Central memory CD8-positive, alpha-beta T cell (primary cell): ENCODE data around the gene C2orf49.

Source experiments
- ATAC-seq: fragments of 150-1000 bp; cut with Tn5 transposase; replicated peaks from 2 replicates; pipeline ENCODE4 v1.10.0; 2022; ENCODE audit warnings: mild to moderate bottlenecking, moderate FRiP score, moderate number of reproducible peaks; ENCODE audit not compliant: poor library complexity, severe bottlenecking; ENCODE audit errors: extremely low read depth
- DNase-seq, 2 donors: peaks; one replicate each; pipeline ENCODE4 v3.0.0; 2021; ENCODE audit warnings: low spot score in 2 of 2
- H3K27ac Mint-ChIP-seq: one replicate; pipeline ENCODE4 v1.8.0; 2022; ENCODE audit warnings: low read depth, mild to moderate bottlenecking, moderate library complexity, mixed read lengths
- H3K27me3 Mint-ChIP-seq: one replicate; pipeline ENCODE4 v1.8.0; 2022; ENCODE audit warnings: mixed read lengths
- H3K36me3 Mint-ChIP-seq: one replicate; pipeline ENCODE4 v1.8.0; 2022; ENCODE audit warnings: mild to moderate bottlenecking, moderate library complexity, mixed read lengths; ENCODE audit not compliant: insufficient read depth
- H3K4me1 Mint-ChIP-seq: one replicate; pipeline ENCODE4 v1.8.0; 2022; ENCODE audit warnings: mixed read lengths
- H3K4me3 Mint-ChIP-seq: one replicate; pipeline ENCODE4 v1.8.0; 2022; ENCODE audit warnings: mild to moderate bottlenecking, moderate library complexity, mixed read lengths
- H3K9me3 Mint-ChIP-seq: one replicate; pipeline ENCODE4 v1.8.0; 2022; ENCODE audit warnings: mixed read lengths

C2orf49 gene

DNA sequence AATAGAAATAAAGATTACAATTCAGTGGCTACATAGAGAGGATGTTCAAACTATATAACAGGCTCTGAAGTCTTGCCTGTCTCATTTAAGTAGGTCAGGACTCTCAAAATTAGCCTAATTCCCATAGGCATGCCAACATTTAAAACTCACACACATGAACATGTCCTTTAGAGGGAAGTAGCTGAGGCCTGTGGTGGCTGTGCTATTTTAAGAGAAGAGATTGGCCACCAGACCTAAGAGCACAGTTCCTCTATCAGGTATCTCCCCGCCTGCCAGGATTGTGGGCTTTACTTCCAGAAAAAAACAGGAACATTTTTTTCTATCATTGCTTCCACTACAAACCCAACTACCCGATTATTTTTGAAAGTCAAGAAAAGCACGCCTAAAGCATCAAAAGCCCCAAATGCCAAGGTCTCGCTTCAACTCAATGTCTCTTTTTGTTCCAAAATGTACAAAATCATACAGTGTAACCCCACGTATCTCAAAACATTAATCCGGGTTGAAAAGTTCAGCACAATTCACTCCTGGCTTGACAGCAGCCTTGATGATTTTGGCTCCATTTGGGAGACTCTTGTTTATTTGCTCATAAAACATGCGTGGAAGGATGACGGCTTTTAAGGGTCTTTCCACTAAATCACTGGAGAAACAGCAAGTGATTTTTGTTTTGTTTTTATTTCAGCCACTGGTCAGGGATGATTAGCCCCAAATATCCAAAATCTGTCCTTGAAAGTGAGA lies 46.3 kb downstream of the C2orf49 start:
- Mint-ChIP-seq H3K27ac (no peak overlapping the region), H3K27me3 (no peaks in the 10 kb centered on the region), H3K36me3 (peaks cover 2% of the 10 kb centered on the region), H3K9me3 (no peaks in the 10 kb centered on the region), H3K4me1 (no peaks in the 10 kb centered on the region), H3K4me3 (no peak overlapping the region)
- DNase-seq (no peak), ATAC-seq (no peak)

DNA sequence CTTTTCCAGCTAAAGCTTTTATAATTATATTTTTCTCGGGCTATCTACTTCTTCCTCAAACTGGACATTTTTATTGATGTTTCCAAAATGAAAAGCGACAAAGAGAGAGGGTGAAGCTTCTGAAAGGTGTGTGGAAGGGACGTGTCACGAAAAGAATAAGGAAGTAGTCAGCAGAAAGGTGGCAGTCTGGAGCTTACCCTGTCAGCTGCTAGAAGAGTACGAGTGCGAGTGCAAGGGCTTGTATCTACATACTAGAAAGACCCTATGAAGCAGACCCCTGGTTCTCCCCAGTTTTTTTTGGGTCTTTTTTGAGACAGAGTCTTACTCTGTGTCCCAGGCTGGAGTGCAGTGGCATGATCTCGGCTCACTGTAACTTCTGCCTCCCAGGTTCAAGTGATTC lies 46.9 kb downstream of the C2orf49 start:
- ATAC-seq (no peak), DNase-seq (no peak)
- Mint-ChIP-seq H3K4me3 (no peak overlapping the region), H3K27me3 (no peaks in the 10 kb centered on the region), H3K4me1 (no peaks in the 10 kb centered on the region), H3K27ac (no peak overlapping the region), H3K36me3 (peaks cover 2% of the 10 kb centered on the region), H3K9me3 (no peaks in the 10 kb centered on the region)

- Mint-ChIP-seq H3K4me1 (no peaks in the 10 kb centered on the region), H3K27me3 (no peaks in the 10 kb centered on the region), H3K27ac (no peak overlapping the region), H3K4me3 (no peak overlapping the region), H3K9me3 (no peaks in the 10 kb centered on the region), H3K36me3 (peaks cover 2% of the 10 kb centered on the region)
- DNase-seq (no peak), ATAC-seq (no peak)
Measured at GRCh38 chr2:105384861-105385260, 47.5 kb downstream of the C2orf49 start.

- H3K9me3 Mint-ChIP-seq, result no peaks in the 10 kb centered on the region
- no peaks in the 10 kb centered on the region for H3K4me1 Mint-ChIP-seq
- no peak for DNase-seq
- no peak for ATAC-seq
- H3K36me3 Mint-ChIP-seq, result peaks cover 2% of the 10 kb centered on the region
- no peaks in the 10 kb centered on the region for H3K27me3 Mint-ChIP-seq
- no peak overlapping the region for H3K4me3 Mint-ChIP-seq
- no peak overlapping the region for H3K27ac Mint-ChIP-seq
Measured at GRCh38 chr2:105385731-105386540, 48.6 kb downstream of the C2orf49 start.

DNA sequence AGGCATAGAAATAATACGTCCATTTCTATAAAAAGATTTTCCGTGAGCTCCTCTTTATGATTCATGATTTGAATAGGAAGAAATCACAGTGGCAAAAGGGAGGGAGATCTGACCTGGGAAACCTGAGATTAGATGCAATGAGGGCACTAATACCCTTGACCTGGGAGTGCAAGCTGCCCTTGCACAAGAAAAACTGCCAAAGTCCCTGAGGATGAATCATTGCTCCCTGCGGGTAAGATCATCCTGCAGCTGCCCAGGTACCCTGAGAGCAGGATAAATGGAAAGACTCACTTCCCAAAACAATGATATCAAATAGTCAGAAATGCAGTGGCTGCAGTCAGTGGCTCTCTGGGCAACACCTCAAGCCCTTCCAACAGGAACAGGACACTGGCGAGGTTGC lies 49.9 kb downstream of the C2orf49 start:
- H3K4me3 Mint-ChIP-seq, result no peak overlapping the region
- DNase-seq, result no peak
- ATAC-seq, result no peak
- H3K36me3 Mint-ChIP-seq, result peaks cover 2% of the 10 kb centered on the region
- H3K27me3 Mint-ChIP-seq, result no peaks in the 10 kb centered on the region
- no peaks in the 10 kb centered on the region for H3K9me3 Mint-ChIP-seq
- no peak overlapping the region for H3K27ac Mint-ChIP-seq
- H3K4me1 Mint-ChIP-seq, result no peaks in the 10 kb centered on the region

DNA sequence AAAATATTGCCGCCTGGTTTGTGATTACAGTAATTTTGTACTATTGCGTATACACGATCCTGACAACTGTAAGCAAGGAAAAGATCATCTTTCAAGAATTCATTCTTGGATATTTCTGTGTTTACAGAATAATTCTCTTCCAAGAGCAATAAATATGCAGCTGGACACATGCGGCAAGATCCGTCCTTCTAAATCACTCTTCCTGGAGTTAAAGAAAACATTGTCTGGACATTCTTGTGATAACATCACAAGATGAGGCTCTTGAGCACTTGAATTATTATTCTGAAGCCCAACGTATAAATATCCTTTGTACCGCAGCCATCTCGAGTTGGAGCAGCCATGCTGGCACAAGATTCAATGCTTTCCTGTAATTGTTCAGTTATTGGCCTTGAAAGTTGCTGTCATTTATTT lies 51.6 kb downstream of the C2orf49 start:
- peaks cover 2% of the 10 kb centered on the region for H3K36me3 Mint-ChIP-seq
- H3K4me3 Mint-ChIP-seq, result no peak overlapping the region
- no peaks in the 10 kb centered on the region for H3K9me3 Mint-ChIP-seq
- ATAC-seq, result no peak
- no peaks in the 10 kb centered on the region for H3K4me1 Mint-ChIP-seq
- no peaks in the 10 kb centered on the region for H3K27me3 Mint-ChIP-seq
- DNase-seq, result no peak
- no peak overlapping the region for H3K27ac Mint-ChIP-seq

DNA sequence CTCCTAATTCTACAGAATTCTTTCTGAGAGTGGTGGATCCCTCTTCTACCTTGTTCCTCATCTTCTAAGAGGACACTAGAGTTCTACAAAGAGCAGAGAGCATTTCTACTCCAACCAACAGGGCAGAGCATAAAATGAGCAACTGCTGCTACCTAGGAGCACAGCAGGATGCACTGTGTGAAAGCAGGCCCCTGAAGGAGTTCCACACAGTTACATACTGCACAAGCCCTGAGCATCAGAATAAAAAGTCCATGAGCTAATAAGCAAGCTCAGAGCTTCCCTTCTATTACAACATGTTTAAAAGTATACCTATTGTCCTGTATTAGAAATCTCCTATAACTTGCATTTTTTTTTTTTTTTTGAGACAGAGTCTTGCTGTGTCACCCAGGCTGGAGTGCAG lies 53.1 kb downstream of the C2orf49 start:
- no peak for ATAC-seq

DNA sequence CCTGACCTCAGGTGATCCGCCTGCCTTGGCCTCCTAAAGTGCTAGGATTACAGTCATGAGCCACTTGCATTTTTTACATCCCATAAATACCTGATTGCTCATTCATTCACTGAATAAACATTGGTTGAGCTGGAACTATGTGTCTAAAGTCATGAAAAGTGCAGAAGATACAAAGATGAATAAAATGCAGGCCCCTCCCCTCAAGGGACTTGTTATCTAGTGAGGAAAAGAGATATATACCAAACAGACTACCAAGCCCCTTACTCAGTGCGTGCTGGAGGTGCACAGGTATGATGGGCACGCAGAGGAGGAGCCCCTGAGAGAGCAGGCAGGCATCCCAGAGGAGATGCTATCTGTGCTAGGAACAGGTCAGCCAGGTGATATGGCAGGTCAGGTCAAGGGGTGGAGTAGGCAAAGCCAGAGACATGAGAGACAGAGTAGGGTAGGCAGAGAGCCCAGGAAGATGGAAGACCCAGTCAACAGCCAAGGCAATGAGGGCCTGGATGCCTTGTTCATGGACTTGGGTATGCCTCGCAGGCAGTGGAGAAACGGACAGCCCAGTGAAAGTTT lies 53.8 kb downstream of the C2orf49 start:
- H3K4me3 Mint-ChIP-seq, result no peak overlapping the region
- H3K9me3 Mint-ChIP-seq, result no peaks in the 10 kb centered on the region
- H3K4me1 Mint-ChIP-seq, result no peaks in the 10 kb centered on the region
- DNase-seq (no peak), ATAC-seq (no peak)
- H3K36me3 Mint-ChIP-seq, result no peaks in the 10 kb centered on the region
- H3K27me3 Mint-ChIP-seq, result peaks cover 12% of the 10 kb centered on the region
- no peak overlapping the region for H3K27ac Mint-ChIP-seq

More for the DNA sequence above, 53.1 kb downstream of the C2orf49 start:
- Mint-ChIP-seq H3K4me1 (no peaks in the 10 kb centered on the region), H3K36me3 (no peaks in the 10 kb centered on the region), H3K27ac (no peak overlapping the region), H3K4me3 (no peak overlapping the region), H3K9me3 (no peaks in the 10 kb centered on the region), H3K27me3 (peaks cover 5% of the 10 kb centered on the region)
- no peak for DNase-seq

DNA sequence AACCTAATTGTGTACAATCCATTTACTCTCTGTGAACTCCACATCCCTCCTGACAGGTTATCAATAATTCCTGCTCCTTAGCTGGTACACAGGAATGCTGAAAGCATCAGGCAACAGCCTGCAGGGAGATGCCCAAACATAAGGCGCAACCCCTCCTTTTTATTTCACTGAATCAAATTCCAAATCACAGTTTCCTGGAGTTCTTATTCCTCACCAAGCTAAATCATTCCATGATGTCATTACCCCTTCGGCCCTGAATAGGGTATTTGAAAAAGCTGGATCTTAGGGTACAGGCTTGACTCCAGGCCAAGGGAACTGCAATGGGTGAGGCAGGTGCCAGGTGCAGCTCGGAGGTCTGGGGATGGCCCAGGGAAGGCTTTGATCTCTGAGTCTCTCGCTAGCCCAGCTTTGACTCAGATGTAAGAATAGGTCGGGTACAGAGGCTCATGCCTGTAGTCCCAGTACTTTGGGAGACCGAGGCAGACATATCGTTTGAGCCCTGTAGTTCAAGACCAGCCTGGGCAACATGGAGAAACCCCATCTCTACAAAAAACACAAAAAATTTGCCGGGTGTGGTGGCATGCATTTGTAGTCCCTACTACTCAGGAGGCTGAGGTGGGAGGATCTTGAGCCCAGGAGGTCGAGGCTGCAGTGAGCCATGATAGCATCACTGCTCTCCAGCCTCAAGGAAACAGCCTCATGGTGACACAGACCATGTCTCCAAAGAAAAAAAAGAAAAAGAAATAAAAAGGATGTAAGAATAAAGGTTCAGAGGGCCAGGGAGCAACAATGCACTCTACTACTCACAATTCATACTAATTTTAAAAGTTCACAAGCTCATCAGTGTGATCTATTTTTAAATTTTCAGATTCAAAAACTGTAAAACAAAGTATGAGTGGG lies 54.7 kb downstream of the C2orf49 start:
- no peaks in the 10 kb centered on the region for H3K4me1 Mint-ChIP-seq
- ATAC-seq, result no peak

GRCh38 chr2:105393373-105394055 lies 56.2 kb downstream of the C2orf49 start:
- no peak for ATAC-seq
- peaks cover 15% of the 10 kb centered on the region for H3K27me3 Mint-ChIP-seq

More for the DNA sequence above, 54.7 kb downstream of the C2orf49 start:
- no peak for DNase-seq
- no peaks in the 10 kb centered on the region for H3K9me3 Mint-ChIP-seq
- H3K27me3 Mint-ChIP-seq, result peaks cover 15% of the 10 kb centered on the region
- no peaks in the 10 kb centered on the region for H3K36me3 Mint-ChIP-seq
- no peak overlapping the region for H3K27ac Mint-ChIP-seq
- H3K4me3 Mint-ChIP-seq, result no peak overlapping the region

DNA sequence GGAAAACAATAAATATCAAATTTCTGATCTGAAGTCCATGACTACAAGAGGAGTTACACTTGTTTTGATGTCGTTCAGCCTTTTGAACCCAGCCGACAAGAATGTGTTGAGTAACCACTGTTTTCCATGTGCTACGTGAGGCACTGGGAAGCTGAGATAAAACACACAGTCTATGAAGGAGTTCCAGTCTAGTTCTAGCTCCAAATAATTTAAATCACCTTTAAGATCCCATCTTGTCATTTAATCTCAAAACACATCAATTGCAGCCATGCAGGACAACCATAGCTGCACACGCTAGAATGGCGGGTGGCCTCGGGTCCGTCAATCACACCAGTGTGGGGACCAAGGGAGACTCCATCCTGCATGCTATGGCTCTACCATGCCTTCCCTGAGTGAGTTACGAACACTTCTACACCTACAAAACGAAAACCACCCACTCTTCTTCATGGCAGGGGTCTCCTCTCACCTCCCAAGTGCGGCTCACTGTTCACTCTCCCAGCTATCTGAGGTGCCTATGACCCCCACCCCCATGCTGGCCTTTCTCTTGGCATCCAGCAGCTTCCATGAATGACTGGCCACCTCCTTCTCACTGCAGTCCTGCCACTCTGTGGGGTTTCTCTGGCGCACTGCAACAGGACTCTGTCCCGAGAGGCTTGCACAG lies 57.7 kb downstream of the C2orf49 start:
- Mint-ChIP-seq H3K9me3 (no peaks in the 10 kb centered on the region), H3K36me3 (no peaks in the 10 kb centered on the region), H3K27me3 (peaks cover 26% of the 10 kb centered on the region), H3K27ac (no peak overlapping the region), H3K4me1 (no peaks in the 10 kb centered on the region), H3K4me3 (no peak overlapping the region)
- no peak for ATAC-seq
- DNase-seq, result no peak

More at GRCh38 chr2:105393373-105394055, 56.2 kb downstream of the C2orf49 start:
- DNase-seq, result no peak
- Mint-ChIP-seq H3K4me1 (no peaks in the 10 kb centered on the region), H3K4me3 (no peak overlapping the region), H3K9me3 (no peaks in the 10 kb centered on the region), H3K36me3 (no peaks in the 10 kb centered on the region), H3K27ac (no peak overlapping the region)
